AG04449 (cell line): ENCODE measurements around the gene PGLYRP2.
"Not testable (repeated sequence)": the region's sequence is repeated elsewhere in the genome, so short reads cannot be mapped to it uniquely, and the experiment has no call there.

Experiments used
- CTCF ChIA-PET: fragments of 350-600 bp; formaldehyde crosslinking; extraction: SDS; loops from one replicate; lab custom pipeline; 2021; ENCODE audit warnings: antibody characterized with exemption; lab: Yijun Ruan, JAX
- POLR2A ChIA-PET: fragments of 400-600, 350-600 bp; formaldehyde crosslinking; extraction: SDS; loops from one replicate; lab custom pipeline; 2020; ENCODE audit warnings: antibody characterized with exemption, inconsistent platforms; lab: Yijun Ruan, JAX
- DNase-seq: peaks from one replicate; pipeline ENCODE4 v3.0.0-alpha.2; 2010; ENCODE audit warnings: low read depth, low spot score
- H3K4me3 ChIP-seq: 2 replicates; pipeline ENCODE4 v1.5.1; 2011; ENCODE audit warnings: low read depth, mild to moderate bottlenecking, control low read depth, low read length
- TF ChIP-seq, protein P1 (sequence below): IDR thresholded peaks from one replicate; pipeline ENCODE4 v1.5.1; 2011; ENCODE audit warnings: mild to moderate bottlenecking, moderate library complexity, low read length, control low read depth, inconsistent platforms; ENCODE audit not compliant: insufficient read depth; ENCODE audit errors: missing control alignments

The PGLYRP2 gene

GRCh38 chr19:15488489-15489226 is 9.4 kb upstream of the PGLYRP2 start:
- ChIA-PET POLR2A (no interaction called here), CTCF (no interaction called here)
- no peak overlapping the region for H3K4me3 ChIP-seq
- TF ChIP-seq, protein P1, sequence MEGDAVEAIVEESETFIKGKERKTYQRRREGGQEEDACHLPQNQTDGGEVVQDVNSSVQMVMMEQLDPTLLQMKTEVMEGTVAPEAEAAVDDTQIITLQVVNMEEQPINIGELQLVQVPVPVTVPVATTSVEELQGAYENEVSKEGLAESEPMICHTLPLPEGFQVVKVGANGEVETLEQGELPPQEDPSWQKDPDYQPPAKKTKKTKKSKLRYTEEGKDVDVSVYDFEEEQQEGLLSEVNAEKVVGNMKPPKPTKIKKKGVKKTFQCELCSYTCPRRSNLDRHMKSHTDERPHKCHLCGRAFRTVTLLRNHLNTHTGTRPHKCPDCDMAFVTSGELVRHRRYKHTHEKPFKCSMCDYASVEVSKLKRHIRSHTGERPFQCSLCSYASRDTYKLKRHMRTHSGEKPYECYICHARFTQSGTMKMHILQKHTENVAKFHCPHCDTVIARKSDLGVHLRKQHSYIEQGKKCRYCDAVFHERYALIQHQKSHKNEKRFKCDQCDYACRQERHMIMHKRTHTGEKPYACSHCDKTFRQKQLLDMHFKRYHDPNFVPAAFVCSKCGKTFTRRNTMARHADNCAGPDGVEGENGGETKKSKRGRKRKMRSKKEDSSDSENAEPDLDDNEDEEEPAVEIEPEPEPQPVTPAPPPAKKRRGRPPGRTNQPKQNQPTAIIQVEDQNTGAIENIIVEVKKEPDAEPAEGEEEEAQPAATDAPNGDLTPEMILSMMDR, result no peak
- DNase-seq, result no peak

DNA sequence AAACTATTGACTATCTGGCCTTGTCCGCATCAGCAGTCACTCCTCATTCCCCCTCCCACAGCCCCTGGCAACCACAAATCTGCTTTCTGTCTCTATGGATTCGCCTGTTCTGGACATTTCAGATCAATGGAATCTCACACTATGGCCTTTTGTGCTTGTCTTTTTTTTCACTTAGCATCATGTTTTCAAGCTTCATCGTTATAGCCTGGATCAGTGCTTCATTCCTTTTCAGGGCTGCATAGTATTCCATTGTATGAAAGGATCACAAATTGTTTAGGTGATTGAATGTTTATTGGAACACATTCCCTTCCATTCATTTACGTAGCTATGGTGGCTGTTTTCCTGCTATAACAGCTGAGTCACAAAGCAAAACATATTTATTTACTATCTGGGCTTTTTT is 7.7 kb upstream of the PGLYRP2 start:
- H3K4me3 ChIP-seq, result no peak overlapping the region
- ChIA-PET CTCF (no interaction called here), POLR2A (no interaction called here)
- no peak for DNase-seq
- TF ChIP-seq, protein P1, result no peak

GRCh38 chr19:15485768-15486167 is 6.5 kb upstream of the PGLYRP2 start:
- POLR2A ChIA-PET, DNase-seq, H3K4me3 ChIP-seq: not testable (repeated sequence)
- CTCF ChIA-PET, result interaction anchor here (0.8 kb wide), 1 partner anchor 26 kb away, joined by 3 read pairs; no protein-coding TSS in a partner anchor

- POLR2A ChIA-PET, DNase-seq, H3K4me3 ChIP-seq: not testable (repeated sequence)
- CTCF ChIA-PET, result interaction anchor here (0.9 kb wide), 1 partner anchor 389 kb away, joined by 3 read pairs; no protein-coding TSS in a partner anchor
These were observed 1.7 kb upstream of the PGLYRP2 start for GRCh38 chr19:15480996-15481395.

- ChIA-PET CTCF (interaction anchor here (1.0 kb wide), 1 partner anchor 9 kb away, joined by 3 read pairs; no protein-coding TSS in a partner anchor), POLR2A (no interaction called here)
- DNase-seq, result no peak
- no peak overlapping the region for H3K4me3 ChIP-seq
- TF ChIP-seq, protein P1, result no peak
These were observed 3.0 kb downstream of the PGLYRP2 start for GRCh38 chr19:15476325-15476724.

DNA sequence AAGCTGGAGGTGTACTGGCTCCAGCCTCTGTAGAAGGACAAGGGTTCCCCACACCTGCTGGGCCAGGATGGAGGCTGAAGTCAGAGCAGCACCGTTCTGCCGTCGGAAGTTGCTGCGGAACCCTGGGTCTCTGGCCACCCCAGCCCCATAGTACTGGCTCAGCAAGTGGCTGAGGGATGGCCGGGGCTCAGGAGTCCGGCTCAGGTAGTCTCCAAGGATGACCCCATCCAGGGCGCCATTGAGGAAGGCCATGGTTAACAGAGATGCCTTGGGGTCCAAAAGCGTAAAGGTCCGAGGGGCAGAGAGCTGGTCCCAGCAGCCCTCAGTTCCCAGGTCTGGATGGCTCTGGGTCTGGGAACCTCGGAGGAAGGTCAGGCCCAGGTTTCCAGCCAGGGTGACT is 3.7 kb downstream of the PGLYRP2 start:
- CTCF ChIA-PET, result no interaction called here

DNA sequence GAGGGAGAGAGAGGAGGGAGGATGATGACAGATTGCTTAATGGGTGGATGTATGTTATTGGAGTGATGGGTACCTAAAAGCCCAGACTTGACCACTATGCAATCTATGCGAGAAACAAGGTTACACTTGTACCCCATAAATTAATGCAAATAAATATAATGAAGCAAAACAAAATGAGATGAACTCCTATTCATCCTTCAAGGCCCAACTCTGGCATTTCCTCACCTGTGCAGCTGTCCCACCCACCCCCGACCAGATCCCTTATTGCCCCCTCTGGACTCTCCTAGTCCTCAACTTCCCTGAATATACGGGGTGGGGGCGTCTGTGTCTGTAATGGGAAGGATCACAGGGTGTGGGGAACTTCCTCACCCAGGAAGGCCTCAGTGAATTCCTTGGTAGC is 4.1 kb downstream of the PGLYRP2 start:
- DNase-seq, result no peak
- no peak overlapping the region for H3K4me3 ChIP-seq
- ChIA-PET CTCF (no interaction called here), POLR2A (no interaction called here)
- TF ChIP-seq, protein P1, result no peak

More for the DNA sequence above, 3.7 kb downstream of the PGLYRP2 start:
- no peak overlapping the region for H3K4me3 ChIP-seq
- POLR2A ChIA-PET, result no interaction called here
- no peak for DNase-seq
- TF ChIP-seq, protein P1, result no peak

- CTCF ChIA-PET, H3K4me3 ChIP-seq, POLR2A ChIA-PET, DNase-seq: not testable (repeated sequence)
These were observed 5.5 kb downstream of the PGLYRP2 start for GRCh38 chr19:15473821-15474220.
